NCI-H2029 (cell line): Measurements from ENCODE around the gene FRYL.
"Not testable (repeated sequence)": the region's sequence is repeated elsewhere in the genome, so short reads cannot be mapped to it uniquely, and the experiment has no call there.

Experiments
- DNase-seq: peaks from one replicate; lab custom pipeline; 2025; lab: John Stamatoyannopoulos, UW

FRYL gene

DNA sequence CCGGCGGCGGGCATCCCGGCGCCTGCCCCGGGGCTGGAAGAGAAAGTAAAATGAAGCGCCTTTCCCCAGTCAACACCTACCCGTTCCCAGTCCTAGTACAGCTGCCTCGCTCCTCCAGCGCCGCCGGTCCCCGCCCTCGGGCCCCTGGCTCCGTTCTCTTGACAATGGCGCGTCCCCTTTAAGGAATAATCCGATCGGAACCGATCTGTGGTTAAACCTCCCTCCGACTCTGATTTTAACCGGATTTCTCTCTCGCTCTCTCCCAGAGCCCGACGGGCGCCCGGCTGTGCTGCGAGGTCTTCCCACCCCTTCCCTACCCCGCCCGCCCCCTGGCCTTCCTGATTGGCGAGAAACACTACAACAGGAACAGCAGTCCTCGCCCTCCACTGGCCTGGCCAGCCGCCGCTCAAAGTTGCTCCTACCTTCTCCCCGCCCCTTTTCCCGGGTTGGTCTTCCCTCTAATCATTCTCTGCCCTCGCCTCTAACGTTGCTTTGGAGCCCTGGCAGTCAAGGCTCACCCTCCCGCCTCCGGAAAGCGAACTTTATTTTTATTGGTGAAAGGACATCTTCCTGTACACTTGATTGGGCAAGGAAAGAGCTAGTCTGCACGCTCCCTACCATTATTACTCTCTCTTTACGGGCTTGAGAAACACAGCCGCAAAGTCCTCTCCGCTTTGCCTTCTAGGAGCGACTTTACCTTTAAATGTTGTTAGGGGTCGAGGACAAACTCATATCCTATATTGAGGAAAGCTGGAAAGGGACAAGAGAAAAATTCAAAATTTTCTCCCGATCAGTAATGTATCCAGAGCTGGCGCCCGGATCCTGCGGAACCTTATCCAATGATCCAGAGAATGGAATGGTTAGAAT lies at the start of gene FRYL:
Gene FRYL (minus strand): TSS at position 282 of the 867 bp plus-strand sequence. CDS start 145,869 bp downstream, outside the sequence.
- peak; percentile 99 for DNase-seq

DNA sequence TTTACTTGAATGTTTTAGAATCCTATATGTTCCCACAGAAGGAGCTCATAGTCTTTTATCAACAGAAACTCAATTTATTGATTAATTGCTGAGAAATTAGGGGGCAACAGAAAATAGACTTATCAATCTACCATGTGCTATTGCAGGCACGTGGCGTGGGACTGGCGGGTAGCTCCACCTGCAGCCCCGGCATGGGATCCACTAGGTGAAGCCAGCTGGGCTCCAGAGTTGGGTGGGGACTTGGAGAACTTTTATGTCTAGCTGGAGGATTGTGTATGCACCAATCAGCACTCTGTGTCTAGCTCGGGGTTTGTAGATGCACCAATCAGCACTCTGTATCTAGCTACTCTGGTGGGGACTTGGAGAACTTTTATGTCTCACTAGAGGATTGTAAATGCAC lies 47.5 kb upstream of the FRYL start:
- DNase-seq = no peak

DNA sequence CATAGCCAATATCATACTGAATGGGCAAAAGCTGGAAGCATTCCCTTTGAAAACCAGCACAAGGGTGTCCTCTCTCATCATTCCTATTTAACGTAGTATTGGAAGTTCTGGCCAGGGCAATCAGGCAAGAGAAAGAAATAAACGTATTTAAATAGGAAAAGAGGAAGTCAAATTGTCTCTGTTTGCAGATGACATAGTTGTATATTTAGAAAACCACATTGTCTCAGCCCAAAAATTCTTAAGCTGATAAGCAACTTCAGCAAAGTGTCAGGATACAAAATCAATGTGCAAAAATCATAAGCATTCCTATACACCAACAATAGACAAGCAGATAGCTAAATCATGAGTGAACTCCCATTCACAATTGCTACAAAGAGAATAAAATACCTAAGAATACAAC lies 41.4 kb upstream of the FRYL start:
- not testable (repeated sequence) for DNase-seq

DNA sequence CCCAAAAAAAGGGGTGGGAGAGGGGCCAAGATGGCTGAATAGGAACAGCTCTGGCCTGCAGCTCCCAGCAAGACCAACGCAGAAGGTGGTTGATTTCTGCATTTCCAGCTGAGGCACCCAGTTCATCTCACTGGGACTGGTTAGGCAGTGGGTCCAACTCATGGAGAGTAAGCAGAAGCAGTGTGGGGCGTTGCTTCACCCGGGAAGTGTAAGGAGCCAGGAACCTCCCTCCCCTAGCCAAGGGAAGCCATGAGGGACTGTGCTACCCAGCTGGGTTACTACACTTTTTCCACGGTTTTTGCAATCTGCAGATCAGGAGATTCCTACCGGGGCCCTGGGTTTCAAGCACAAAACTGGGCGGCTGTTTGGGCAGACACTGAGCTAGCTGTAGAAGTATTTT lies 36.9 kb upstream of the FRYL start:
- DNase-seq = no peak

GRCh38 chr4:48816297-48816696 lies 36.2 kb upstream of the FRYL start:
- not testable (repeated sequence) for DNase-seq

- DNase-seq = no peak
Observed at GRCh38 chr4:48815483-48815882, 35.4 kb upstream of the FRYL start.

DNA sequence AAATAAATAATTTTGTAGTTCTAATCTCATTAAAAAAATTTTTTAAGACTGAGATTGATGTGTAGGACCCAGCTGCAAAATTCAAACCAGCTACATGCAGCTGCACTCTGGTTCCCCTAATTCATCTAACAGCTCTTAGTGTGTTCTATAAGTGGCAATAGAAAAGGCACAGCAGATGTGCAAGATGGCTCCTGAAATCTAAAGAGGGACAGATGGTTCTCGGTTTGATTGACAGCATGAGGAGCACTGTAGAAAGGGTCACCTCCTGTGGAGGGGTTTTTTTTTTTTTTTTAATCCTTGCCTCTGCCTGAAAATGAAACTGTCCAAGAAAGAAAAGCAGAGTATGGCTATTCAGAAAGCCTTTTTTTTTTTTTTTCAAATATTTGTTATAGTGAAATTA lies 33.9 kb upstream of the FRYL start:
- DNase-seq = no peak

- DNase-seq = no peak
Observed at GRCh38 chr4:48812866-48813265, 32.8 kb upstream of the FRYL start.

- DNase-seq = no peak
Observed at GRCh38 chr4:48804584-48805301, 24.7 kb upstream of the FRYL start.

- no peak for DNase-seq
Observed at GRCh38 chr4:48801016-48801715, 21.1 kb upstream of the FRYL start.

GRCh38 chr4:48800155-48800554 lies 20.1 kb upstream of the FRYL start:
- not testable (repeated sequence) for DNase-seq

DNA sequence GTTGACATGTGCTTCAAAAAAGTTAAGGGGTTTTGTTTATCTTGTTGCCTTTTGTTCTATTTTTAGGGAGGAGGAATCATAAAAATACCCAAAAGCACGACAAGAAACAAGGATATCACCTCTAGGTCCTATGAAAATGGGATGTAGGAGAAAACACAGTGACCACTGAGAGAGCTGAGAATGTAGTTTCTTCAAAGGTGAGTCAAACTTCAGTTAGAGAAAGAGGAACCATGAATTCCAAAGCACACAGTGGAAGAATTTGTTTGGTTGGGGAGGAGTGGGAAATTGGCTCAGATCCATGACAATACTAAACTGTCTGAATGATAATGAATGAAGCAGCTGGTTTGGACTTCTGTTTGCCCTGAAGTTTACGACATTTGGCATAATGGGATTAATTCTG lies 19.1 kb upstream of the FRYL start:
- DNase-seq = no peak

DNA sequence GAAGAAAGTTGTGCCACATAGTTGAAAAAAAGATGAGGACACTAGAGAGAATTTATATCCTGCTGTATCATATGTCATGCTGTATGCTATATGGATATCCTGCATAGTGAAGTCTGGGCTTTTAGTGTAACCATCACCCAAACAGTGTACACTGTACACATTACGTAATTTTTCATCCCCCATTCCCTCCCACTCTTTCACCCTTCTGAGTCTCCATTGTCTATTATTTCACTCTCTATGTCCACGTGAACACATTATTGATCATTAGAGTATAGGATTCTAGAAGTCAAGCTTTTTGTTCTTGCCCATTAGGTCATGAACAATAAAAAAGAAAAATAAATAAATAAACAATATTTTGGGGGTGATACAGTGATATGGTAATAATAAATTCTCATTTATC lies 18.0 kb upstream of the FRYL start:
- no peak for DNase-seq

- DNase-seq = no peak
Observed at GRCh38 chr4:48796927-48797679, 17.0 kb upstream of the FRYL start.

- no peak for DNase-seq
Observed at GRCh38 chr4:48796191-48796926, 16.3 kb upstream of the FRYL start.

GRCh38 chr4:48795108-48795507 lies 15.0 kb upstream of the FRYL start:
- DNase-seq = no peak

- no peak for DNase-seq
Observed at GRCh38 chr4:48792348-48793006, 12.4 kb upstream of the FRYL start.

GRCh38 chr4:48791313-48791712 lies 11.2 kb upstream of the FRYL start:
- DNase-seq = no peak

DNA sequence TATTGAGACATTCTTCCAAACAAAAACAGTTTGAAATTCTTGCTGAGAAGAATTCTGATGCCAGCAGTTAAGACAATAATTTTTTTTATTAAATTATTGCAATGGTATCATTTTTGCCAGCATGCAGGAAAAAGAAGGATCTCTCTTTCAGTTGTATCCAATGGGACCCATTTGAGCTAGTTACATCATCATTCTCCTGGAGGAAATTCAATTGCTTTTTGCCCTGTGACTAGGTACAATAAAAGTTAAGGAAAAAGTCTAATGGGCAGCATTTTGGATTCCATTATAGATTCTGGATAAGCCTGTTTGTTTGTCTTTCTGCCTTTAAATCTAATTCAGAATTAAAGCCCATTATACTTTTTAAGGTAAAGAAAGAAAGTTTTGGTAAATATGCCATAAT lies 10.5 kb upstream of the FRYL start:
- DNase-seq = no peak

GRCh38 chr4:48787056-48787455 lies 7.0 kb upstream of the FRYL start:
- DNase-seq = no peak

GRCh38 chr4:48786549-48786948 lies 6.5 kb upstream of the FRYL start:
- DNase-seq = no peak
